GM12875 (cell line): ENCODE data around the gene CKLF.

Source experiments
- H3K4me3 ChIP-seq: one replicate; pipeline ENCODE4 v1.5.1; 2011; ENCODE audit warnings: low read depth, low read length, control low read depth
- TF ChIP-seq, protein P1 (sequence below): IDR thresholded peaks from 2 replicates; pipeline ENCODE4 v1.5.1; 2011; ENCODE audit warnings: low read depth, mild to moderate bottlenecking, control low read depth, inconsistent platforms, low read length, moderate library complexity, borderline replicate concordance; ENCODE audit not compliant: insufficient read depth

The CKLF gene

GRCh38 chr16:66604376-66605176 is 52.2 kb downstream of the CKLF start, which contains the start of gene CMTM3:
Gene CMTM3, plus strand, starts transcription at chr16:66604704. Its CDS starts 102 bp downstream, at chr16:66604806.
- TF ChIP-seq, protein P1, sequence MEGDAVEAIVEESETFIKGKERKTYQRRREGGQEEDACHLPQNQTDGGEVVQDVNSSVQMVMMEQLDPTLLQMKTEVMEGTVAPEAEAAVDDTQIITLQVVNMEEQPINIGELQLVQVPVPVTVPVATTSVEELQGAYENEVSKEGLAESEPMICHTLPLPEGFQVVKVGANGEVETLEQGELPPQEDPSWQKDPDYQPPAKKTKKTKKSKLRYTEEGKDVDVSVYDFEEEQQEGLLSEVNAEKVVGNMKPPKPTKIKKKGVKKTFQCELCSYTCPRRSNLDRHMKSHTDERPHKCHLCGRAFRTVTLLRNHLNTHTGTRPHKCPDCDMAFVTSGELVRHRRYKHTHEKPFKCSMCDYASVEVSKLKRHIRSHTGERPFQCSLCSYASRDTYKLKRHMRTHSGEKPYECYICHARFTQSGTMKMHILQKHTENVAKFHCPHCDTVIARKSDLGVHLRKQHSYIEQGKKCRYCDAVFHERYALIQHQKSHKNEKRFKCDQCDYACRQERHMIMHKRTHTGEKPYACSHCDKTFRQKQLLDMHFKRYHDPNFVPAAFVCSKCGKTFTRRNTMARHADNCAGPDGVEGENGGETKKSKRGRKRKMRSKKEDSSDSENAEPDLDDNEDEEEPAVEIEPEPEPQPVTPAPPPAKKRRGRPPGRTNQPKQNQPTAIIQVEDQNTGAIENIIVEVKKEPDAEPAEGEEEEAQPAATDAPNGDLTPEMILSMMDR = peak; percentile 83
- H3K4me3 ChIP-seq = peak within 1 kb of the TSS; percentile 72

DNA sequence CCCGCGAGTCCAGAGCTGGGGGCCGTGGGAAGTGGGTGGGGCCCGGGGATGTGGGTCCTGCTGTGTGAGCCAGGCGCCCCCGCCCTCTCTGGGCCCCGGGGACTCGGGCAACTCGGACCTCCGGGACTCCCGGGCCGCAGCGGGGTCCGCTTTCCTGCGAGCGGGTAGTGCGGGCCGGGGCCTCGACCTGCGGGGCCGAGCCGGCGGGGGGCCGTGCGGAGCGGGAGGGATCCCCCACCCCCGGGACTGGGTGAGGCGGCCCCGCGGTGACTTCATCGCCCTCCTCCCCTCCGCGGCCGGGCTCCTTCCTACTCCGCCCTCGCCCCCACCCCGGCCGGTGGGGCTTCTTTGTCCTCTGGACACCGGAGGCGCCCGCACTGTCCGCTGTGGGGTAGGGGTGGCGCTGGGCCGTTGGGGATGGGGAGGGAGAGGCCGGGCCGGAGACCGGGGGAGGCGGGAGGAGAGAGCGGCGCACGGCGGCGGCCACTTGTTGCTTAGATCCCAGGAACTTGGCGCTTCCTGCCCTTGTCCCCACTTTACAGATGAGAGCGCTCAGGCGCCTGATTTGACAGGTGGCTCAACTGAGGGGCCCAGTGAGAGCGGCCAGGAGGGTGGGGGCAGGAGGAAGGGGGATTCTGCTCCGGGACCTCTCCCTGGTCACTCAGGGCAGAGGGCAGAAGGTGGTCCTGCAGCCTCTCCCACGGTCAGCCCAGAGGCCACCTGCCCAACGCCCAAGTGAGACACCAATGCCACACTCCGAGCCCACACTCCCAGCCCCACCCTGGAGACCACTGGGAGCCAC is 53.0 kb downstream of the CKLF start:
- TF ChIP-seq, protein P1 = no peak
- peak overlapping the region; percentile 72 for H3K4me3 ChIP-seq

GRCh38 chr16:66605979-66606751 is 53.8 kb downstream of the CKLF start:
- TF ChIP-seq, protein P1 = no peak
- H3K4me3 ChIP-seq = peak overlapping the region; percentile 72

GRCh38 chr16:66608241-66609138 is 56.1 kb downstream of the CKLF start:
- H3K4me3 ChIP-seq = no peak overlapping the region
- TF ChIP-seq, protein P1 = peak; percentile 96

- H3K4me3 ChIP-seq = no peak overlapping the region
- TF ChIP-seq, protein P1 = no peak
These were observed 56.7 kb downstream of the CKLF start for GRCh38 chr16:66609139-66609510.
